CD4-positive, alpha-beta T cell treated with Interleukin-2 at 100 ng/mL for 4 hours (primary cell): Measurements from ENCODE around the gene KIF22.

Source experiments
- DNase-seq: peaks from one replicate; pipeline ENCODE4 v3.0.0-alpha.2; 2020; ENCODE audit warnings: low spot score

KIF22 gene

DNA sequence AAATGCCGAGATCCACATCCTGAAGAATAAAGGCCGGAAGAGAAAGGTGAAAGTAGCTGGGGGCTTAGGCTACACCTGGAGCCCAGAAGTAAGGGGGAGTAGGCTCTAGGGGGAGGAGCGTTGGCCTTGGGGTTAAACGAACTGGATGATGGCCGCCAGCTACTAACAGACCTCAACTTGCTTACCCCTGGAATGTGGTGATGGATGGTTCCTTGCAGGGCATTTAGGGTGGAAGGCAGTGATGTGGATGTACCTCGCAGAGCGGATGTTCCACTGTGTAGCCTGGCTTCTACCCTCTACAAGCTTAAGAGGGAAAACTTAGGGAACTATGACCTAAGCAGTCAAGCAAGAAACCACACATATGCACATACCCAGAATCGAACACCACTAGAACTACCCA is 13.5 kb downstream of the KIF22 start:
- no peak for DNase-seq

DNA sequence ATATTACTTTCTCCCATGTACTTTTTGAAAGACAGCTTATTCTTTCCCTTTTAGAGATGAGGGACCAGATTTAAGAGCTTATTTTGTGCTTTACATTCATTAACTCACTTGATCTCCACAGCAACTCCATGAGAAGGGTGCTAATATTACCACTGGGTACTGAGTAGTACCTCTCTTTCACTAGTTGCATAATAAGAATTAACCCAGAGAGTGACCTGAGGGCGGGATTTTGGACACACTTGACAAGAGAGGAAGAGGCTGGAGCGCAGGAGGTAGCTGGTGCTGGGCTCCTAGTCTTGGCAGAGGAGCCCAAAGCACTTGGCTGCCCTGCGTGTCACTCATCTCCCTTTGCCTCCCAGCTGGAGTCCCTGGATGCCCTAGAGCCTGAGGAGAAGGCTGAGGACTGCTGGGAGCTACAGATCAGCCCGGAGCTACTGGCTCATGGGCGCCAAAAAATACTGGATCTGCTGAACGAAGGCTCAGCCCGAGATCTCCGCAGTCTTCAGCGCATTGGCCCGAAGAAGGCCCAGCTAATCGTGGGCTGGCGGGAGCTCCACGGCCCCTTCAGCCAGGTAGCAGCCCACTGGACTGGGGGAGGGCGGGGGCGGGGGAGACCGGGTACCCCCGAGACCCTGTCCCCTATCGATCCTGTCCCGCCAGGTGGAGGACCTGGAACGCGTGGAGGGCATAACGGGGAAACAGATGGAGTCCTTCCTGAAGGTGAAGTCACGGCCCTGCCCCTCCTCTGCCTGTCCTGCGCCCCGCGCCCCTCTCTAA is 14.1 kb downstream of the KIF22 start:
- no peak for DNase-seq

- peak; percentile 99 for DNase-seq
Measured at GRCh38 chr16:29805232-29806098, 14.9 kb downstream of the KIF22 start.

- DNase-seq, result peak; percentile 88
Measured at GRCh38 chr16:29806099-29806579, 15.6 kb downstream of the KIF22 start, which contains the start of gene MAZ. Gene MAZ, plus strand, starts transcription at chr16:29806529. Its CDS starts 173 bp downstream, at chr16:29806702.

DNA sequence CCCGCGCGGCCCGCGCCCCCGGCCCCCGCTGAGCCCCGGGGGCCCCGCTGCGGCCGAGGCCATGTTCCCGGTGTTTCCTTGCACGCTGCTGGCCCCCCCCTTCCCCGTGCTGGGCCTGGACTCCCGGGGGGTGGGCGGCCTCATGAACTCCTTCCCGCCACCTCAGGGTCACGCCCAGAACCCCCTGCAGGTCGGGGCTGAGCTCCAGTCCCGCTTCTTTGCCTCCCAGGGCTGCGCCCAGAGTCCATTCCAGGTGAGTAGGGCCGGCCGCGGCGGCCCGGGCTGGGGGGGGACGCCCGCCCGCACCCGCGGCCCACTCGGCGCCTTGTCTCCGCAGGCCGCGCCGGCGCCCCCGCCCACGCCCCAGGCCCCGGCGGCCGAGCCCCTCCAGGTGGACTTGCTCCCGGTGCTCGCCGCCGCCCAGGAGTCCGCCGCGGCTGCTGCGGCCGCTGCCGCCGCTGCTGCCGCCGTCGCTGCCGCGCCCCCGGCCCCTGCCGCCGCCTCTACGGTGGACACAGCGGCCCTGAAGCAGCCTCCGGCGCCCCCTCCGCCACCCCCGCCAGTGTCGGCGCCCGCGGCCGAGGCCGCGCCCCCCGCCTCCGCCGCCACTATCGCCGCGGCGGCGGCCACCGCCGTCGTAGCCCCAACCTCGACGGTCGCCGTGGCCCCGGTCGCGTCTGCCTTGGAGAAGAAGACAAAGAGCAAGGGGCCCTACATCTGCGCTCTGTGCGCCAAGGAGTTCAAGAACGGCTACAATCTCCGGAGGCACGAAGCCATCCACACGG is 16.3 kb downstream of the KIF22 start:
- peak; percentile 36 for DNase-seq

- peak; percentile 90 for DNase-seq
Measured at GRCh38 chr16:29807426-29808218, 17.1 kb downstream of the KIF22 start.

GRCh38 chr16:29808219-29808900 is 17.8 kb downstream of the KIF22 start:
- DNase-seq, result peak; percentile 29

- DNase-seq, result no peak
Measured at GRCh38 chr16:29809031-29809747, 18.6 kb downstream of the KIF22 start.

DNA sequence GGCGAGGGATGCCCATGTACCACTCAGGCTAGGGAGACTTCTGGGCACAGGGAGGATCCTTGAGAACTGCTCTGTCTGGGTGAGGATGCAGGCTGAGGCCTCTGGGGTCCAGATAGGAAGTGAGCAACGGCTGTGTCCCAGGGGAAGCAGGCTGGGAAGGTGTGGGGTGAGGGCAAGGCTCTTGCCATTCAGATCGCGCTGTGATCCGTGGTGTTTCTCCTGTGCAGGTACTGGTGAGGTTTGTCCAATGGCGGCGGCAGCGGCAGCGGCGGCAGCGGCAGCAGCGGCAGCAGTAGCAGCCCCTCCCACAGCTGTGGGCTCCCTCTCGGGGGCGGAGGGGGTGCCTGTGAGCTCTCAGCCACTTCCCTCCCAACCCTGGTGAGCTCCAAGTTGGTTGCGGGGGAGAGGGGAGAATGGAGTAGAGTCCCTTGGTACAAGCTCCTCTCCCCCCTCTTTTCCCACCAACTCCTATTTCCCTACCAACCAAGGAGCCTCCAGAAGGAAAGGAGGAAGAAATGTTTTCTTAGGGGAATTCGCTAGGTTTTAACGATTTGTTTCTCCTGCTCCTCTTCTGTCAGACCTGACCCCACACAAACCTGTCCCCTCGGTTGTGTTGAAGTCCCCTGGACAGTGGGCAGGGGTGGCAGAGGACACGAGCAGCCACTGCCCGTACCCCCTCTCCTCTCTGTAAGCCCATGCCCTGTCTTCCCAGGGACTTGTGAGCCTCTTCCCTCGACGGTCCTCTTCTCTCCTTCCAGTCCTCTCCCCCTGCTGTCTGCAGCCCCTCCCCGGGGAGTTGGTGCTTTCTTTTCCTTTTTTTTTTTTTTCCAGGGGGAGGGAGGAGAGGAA is 19.5 kb downstream of the KIF22 start:
- DNase-seq, result peak; percentile 47

GRCh38 chr16:29810699-29811169 is 20.2 kb downstream of the KIF22 start:
- no peak for DNase-seq

DNA sequence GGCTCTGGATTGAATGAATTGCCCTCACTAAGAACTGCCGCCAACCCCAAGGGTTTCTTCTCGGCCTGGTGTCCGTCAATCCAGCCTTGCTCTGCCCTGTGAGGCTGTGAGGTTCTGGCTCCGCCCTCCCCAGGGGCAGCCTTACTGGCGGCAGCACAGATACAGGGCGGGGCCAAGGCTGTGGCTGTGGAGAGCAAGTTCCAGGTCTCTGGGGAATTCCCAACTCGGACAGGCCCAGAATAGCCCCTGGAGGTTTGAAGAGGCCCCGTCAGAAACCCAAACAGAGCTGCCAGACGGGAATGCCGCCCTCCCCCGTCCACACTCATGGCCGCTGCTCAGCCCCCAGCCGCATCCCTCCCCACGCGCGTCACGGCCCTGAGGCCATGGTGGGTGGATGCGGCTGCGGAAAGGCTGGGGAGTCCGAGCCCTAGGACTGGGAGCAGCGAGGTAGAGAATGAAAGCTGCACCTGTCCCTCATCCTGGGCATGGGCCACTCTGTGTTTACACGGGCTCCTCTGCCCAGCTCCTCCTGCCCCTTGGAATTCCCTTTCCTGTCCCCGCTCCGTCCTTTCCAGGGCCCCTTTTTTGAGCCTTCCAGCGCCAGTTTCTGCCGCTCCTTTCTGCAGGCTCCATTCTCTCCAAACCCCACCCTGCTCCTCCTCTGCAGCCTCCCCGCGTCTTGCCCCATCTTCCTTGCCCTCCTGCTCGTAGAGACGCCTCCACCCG is 20.8 kb downstream of the KIF22 start:
- DNase-seq, result peak; percentile 71

DNA sequence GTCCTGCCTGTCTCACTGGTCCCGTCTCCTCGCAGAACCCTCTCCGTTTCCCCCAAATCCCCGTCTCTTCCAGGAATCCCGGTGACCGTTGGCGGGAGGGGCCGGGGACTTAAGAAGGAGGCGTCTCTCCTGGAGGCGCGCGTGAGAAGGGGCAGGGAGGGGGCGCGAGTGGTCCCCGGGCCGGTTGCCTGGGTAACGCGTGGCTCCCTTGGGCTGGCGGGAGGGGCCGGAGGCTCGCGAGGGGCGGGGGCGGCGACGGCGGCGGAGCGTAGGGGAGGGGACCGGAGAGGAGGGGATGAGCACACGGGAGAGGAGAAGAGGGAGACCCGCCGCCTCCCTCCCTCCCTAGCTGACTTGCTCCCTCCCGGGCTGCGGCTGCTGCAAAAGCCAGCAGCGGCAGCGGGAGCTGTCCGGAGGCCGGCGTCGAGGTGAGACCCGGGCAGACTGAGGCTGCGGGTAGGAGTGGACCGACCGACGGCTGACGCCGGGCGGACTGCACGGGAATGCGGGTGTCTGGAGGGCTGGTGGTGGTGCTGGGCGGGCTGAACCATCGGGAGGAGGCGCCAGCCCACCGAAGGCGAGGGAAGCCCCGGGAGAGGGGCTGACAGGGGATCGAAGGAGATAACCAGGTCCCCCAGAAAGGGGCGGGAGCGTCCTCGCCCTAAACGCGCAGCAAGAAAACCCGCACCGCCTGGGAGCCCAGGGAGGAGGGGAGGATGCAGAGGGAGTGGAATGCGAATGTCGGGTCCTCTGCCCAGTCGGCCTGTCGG is 21.5 kb downstream of the KIF22 start, which contains the start of gene PRRT2:
PRRT2 (plus strand) TSS at position 298 of the 770 bp plus-strand sequence. CDS start 862 bp downstream, outside the sequence.
- peak; percentile 57 for DNase-seq

- DNase-seq, result no peak
Measured at GRCh38 chr16:29812754-29813643, 22.4 kb downstream of the KIF22 start.

DNA sequence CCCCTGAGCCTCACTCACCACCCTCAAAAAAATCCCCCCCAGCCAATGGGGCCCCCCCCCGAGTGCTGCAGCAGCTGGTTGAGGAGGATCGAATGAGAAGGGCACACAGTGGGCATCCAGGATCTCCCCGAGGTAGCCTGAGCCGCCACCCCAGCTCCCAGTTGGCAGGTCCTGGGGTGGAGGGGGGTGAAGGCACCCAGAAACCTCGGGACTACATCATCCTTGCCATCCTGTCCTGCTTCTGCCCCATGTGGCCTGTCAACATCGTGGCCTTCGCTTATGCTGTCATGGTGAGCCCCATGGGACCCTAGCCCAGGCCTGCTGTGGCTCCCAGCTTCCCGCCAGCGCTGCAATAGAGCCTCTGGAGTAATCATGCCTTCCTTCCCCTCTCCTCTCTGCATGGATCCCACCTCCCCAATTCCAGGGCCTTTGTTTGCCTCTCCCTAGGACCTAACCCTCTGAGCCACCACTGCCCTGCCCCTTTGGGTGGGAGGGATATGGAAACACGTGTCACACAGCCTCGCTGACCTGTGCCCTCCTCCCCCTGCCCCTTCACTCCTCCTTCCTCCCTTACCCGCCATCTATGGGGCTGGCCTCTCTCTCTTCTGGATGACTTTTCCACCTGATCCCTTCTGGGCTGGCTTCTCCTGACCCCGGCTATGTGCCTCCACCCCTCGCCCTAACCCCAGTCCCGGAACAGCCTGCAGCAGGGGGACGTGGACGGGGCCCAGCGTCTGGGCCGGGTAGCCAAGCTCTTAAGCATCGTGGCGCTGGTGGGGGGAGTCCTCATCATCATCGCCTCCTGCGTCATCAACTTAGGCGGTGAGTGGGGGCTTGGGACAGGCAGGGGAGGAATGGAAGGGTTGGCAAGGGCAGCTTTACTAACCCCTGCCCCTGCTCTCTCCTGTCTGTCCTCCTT is 23.4 kb downstream of the KIF22 start:
- DNase-seq, result no peak

DNA sequence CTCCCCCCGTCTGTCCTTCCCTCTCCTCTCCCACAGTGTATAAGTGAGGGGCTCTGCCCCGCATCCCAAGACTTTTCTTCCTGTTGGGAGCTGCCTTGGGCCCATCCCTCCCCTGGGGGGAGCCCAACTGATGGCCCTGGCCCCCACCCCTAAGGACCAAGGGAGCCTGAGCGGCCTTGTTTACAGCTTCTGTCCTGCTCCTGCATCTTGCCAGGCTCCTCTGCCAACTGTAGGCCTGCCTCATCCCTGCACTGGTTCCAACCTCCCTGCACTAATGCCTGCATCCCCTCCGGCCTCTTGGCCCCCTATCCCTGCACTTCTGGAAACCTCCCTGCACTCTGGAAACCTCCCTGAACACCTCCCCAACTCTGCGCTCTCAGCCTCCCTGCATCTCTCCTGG is 24.0 kb downstream of the KIF22 start:
- no peak for DNase-seq
